ENCODE measurements around the gene OR8D2. TPM values are rescaled to one million over a fixed set of nuclear protein-coding genes. Genes with fewer than 3 reads are reported as not detected.

OR8D2 gene
- total RNA-seq, 4 donors from 2014 or later = not detected

DNA sequence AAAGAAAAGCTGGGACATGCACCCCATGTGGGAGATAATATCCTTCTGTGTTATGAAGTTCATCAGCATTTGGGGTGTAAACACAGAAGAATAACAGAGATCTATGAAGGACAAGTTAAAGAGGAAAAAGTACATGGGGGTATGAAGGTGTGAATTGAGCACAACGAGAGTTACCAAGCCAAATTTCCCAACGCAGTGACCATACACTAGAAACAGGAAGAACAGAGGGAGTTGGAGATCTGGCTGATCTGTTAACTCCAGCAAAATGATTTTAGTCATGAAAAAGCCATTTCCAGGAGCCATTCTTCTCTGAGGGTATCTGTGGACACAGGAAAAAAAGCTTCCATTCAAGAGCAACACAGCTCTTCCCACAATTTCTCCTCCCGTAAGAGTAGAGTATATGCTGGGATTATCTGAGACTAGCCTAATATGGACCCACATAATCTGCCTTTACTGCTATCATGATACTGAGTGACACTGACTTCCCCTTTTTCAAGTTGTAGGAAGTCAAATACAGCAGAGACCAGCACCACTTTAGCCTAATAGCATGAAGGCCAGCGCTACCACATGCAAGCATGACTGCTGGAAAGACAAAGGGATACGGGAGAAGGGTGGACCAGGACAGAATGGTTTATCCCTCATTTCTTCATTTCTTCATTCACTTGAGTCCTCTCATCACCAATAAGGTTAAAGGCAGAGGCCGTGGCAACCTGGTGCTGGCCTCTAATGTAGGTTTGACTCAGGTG lies 19.6 kb upstream of the OR8D2 start:
- no peaks in the 10 kb centered on the region for H3K4me1 ChIP-seq
- H3K36me3 ChIP-seq = no peaks in the 10 kb centered on the region
- intact Hi-C loops (cut with DNase I; ENCODE audit: low total_unique reads) (no loop called here), in situ Hi-C loops (cut with MboI; ENCODE audit: low pct_ligation_motif_present in 1 of 4, low pct_unique_long_range_greater_than_20kb in 1 of 4, low sequenced_read_pairs in 3 of 4) (no loop called here)
- 68 to 76% methylated on average over 5 to 6 of the region's 6 CpGs for WGBS, 2 donors (ENCODE audit: low coverage in 1 of 2)
- no peaks in the 10 kb centered on the region for H3K9me3 ChIP-seq
- DNase-seq = no peak
- TF ChIP-seq POLR2A (IDR thresholded peaks at IDR 0.05) (no peak), CTCF (IDR thresholded peaks at IDR 0.05) (no peak), EP300 (IDR thresholded peaks at IDR 0.05; ENCODE audit: low read depth) (no peak), POLR2AphosphoS5 (IDR thresholded peaks at IDR 0.05) (no peak)
- H3K27ac ChIP-seq = no peak overlapping the region
- no peak overlapping the region for H3K4me3 ChIP-seq
- H3K27me3 ChIP-seq = no peaks in the 10 kb centered on the region

- WGBS, 2 donors (ENCODE audit: low coverage in 1 of 2) = 72 to 77% methylated on average over 3 of the region's 3 CpGs
- in situ Hi-C loops (cut with MboI; ENCODE audit: low pct_ligation_motif_present in 1 of 4, low pct_unique_long_range_greater_than_20kb in 1 of 4, low sequenced_read_pairs in 3 of 4) (no loop called here), intact Hi-C loops (cut with DNase I; ENCODE audit: low total_unique reads) (no loop called here)
- no peaks in the 10 kb centered on the region for H3K4me1 ChIP-seq
- H3K27me3 ChIP-seq = no peaks in the 10 kb centered on the region
- no peak overlapping the region for H3K4me3 ChIP-seq
- no peaks in the 10 kb centered on the region for H3K36me3 ChIP-seq
- no peak overlapping the region for H3K27ac ChIP-seq
- H3K9me3 ChIP-seq = no peaks in the 10 kb centered on the region
- no peak for DNase-seq
- TF ChIP-seq EP300 (IDR thresholded peaks at IDR 0.05; ENCODE audit: low read depth) = no peak
- TF ChIP-seq CTCF (IDR thresholded peaks at IDR 0.05) = no peak
- TF ChIP-seq POLR2AphosphoS5 (IDR thresholded peaks at IDR 0.05) = no peak
Measured at GRCh38 chr11:124331873-124332272, 11.9 kb upstream of the OR8D2 start.

DNA sequence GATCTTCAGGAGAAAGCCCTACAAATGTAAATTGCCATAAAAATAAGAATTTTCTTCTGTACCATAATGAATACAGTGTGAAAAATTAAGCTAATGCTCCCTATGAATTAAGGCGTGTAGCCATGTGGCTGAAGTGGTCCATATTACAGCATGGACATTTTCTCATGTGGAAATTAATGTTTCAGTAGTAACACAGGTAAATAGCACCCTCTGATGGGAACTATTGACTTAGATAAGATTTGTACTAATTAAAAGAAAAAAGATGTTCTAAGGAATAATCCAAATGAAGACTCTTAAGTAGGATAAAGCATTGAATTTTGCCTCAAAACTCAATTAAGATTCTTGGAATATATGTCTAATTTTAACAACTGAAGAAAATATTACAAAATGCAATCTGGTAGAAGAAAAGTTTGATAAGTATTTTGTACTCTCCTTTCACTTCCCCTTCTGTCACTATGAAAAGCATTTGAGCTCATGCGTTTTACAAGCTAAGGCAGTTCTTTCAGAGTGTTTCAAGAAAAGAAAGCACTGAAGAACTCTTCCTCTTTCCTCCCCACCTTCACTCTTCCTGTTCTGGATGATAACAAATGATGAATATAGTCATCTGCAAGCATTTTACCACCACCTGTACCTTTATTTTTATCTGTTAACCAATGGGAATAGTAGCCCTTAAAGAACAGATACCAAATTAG lies 9.9 kb upstream of the OR8D2 start:
- TF ChIP-seq EP300 (IDR thresholded peaks at IDR 0.05; ENCODE audit: low read depth) (no peak), CTCF (IDR thresholded peaks at IDR 0.05) (peak in 2 of 5 experiments; percentile 3 to 8)
- Histone ChIP-seq H3K4me3 (no peak overlapping the region), H3K9me3 (no peaks in the 10 kb centered on the region), H3K27ac (no peak overlapping the region), H3K4me1 (no peaks in the 10 kb centered on the region), H3K27me3 (no peaks in the 10 kb centered on the region), H3K36me3 (no peaks in the 10 kb centered on the region)
- WGBS, 2 donors (ENCODE audit: low coverage in 1 of 2) = 15 to 23% methylated on average over 2 of the region's 2 CpGs
- intact Hi-C loops (cut with DNase I; ENCODE audit: low total_unique reads) (no loop called here), in situ Hi-C loops (cut with MboI; ENCODE audit: low pct_ligation_motif_present in 1 of 4, low pct_unique_long_range_greater_than_20kb in 1 of 4, low sequenced_read_pairs in 3 of 4) (no loop called here)
- DNase-seq = no peak

- Histone ChIP-seq H3K36me3 (no peaks in the 10 kb centered on the region), H3K27ac (no peak overlapping the region), H3K9me3 (no peaks in the 10 kb centered on the region), H3K27me3 (no peaks in the 10 kb centered on the region), H3K4me3 (no peak overlapping the region), H3K4me1 (peaks cover 0 to 6% (median 0%) of the 10 kb centered on the region in 4 donors)
- TF ChIP-seq EP300 (IDR thresholded peaks at IDR 0.05; ENCODE audit: low read depth) (no peak), CTCF (IDR thresholded peaks at IDR 0.05) (no peak), POLR2A (IDR thresholded peaks at IDR 0.05) (no peak), POLR2AphosphoS5 (IDR thresholded peaks at IDR 0.05) (no peak)
- DNase-seq = no peak
- in situ Hi-C loops (cut with MboI; ENCODE audit: low pct_ligation_motif_present in 1 of 4, low pct_unique_long_range_greater_than_20kb in 1 of 4, low sequenced_read_pairs in 3 of 4) (no loop called here), intact Hi-C loops (cut with DNase I; ENCODE audit: low total_unique reads) (no loop called here)
- 56 to 93% methylated on average over 1 of the region's 1 CpG for WGBS, 2 donors (ENCODE audit: low coverage in 1 of 2)
Measured at GRCh38 chr11:124327775-124328174, 7.8 kb upstream of the OR8D2 start.
